HG02973 (cell line): ENCODE results near the gene MAP2K3.
A peak's percentile ranks its signal among the peaks of the same experiment; 100 is the strongest.

Source experiments
- ATAC-seq: cut with Tn5 transposase; IDR thresholded peaks from one replicate; pipeline ENCODE4 v1.9.1; 2021; ENCODE audit warnings: moderate library complexity; ENCODE audit not compliant: unreplicated experiment

The MAP2K3 gene

GRCh38 chr17:21252796-21253645 is 31.5 kb upstream of the MAP2K3 start, which contains the start of gene NATD1:
Gene NATD1 (minus strand): TSS chr17:21253410. CDS start chr17:21253264, 146 bp downstream.
- peak; percentile 57 for ATAC-seq

GRCh38 chr17:21253646-21254441 is 30.7 kb upstream of the MAP2K3 start:
- ATAC-seq: no peak

- no peak for ATAC-seq
Observed at GRCh38 chr17:21258593-21258992, 25.9 kb upstream of the MAP2K3 start.

- ATAC-seq: no peak
Observed at GRCh38 chr17:21262259-21262993, 22.1 kb upstream of the MAP2K3 start.

GRCh38 chr17:21263376-21263775 is 21.1 kb upstream of the MAP2K3 start:
- no peak for ATAC-seq

GRCh38 chr17:21268596-21269188 is 15.8 kb upstream of the MAP2K3 start:
- no peak for ATAC-seq

- no peak for ATAC-seq
Observed at GRCh38 chr17:21269394-21269793, 15.1 kb upstream of the MAP2K3 start.

- no peak for ATAC-seq
Observed at GRCh38 chr17:21271454-21272183, 12.9 kb upstream of the MAP2K3 start.

- no peak for ATAC-seq
Observed at GRCh38 chr17:21272250-21272649, 12.3 kb upstream of the MAP2K3 start.

GRCh38 chr17:21272881-21273792 is 11.4 kb upstream of the MAP2K3 start:
- ATAC-seq: no peak

- no peak for ATAC-seq
Observed at GRCh38 chr17:21275047-21275578, 9.4 kb upstream of the MAP2K3 start.

GRCh38 chr17:21275579-21276263 is 8.8 kb upstream of the MAP2K3 start:
- peak; percentile 84 for ATAC-seq

GRCh38 chr17:21276264-21276588 is 8.3 kb upstream of the MAP2K3 start:
- ATAC-seq: no peak

GRCh38 chr17:21277332-21277731 is 7.2 kb upstream of the MAP2K3 start:
- ATAC-seq: no peak

- no peak for ATAC-seq
Observed at GRCh38 chr17:21278450-21279197, 5.9 kb upstream of the MAP2K3 start.

- ATAC-seq: no peak
Observed at GRCh38 chr17:21279198-21279535, 5.3 kb upstream of the MAP2K3 start.

- no peak for ATAC-seq
Observed at GRCh38 chr17:21279582-21279981, 4.9 kb upstream of the MAP2K3 start.

- ATAC-seq: peak; percentile 33
Observed at GRCh38 chr17:21280081-21280518, 4.4 kb upstream of the MAP2K3 start.
